ENCODE results near the gene JAM2.

Gene JAM2

GRCh38 chr21:25640943-25641292 lies 1.9 kb downstream of the JAM2 start:
- TF ChIP-seq CTCF (IDR thresholded peaks at IDR 0.05; ENCODE audit: control insufficient read depth, insufficient read depth, low read depth, low read length, missing control alignments), result no peak
- no peak for DNase-seq (ENCODE audit: low read depth)
- no peak overlapping the region for H3K4me3 ChIP-seq (ENCODE audit: control insufficient read depth, low read depth, low read length)

- no peak for TF ChIP-seq CTCF (IDR thresholded peaks at IDR 0.05; ENCODE audit: control insufficient read depth, insufficient read depth, low read depth, low read length, missing control alignments)
- no peak overlapping the region for H3K4me3 ChIP-seq (ENCODE audit: control insufficient read depth, low read depth, low read length)
Measured at GRCh38 chr21:25643486-25643885, 4.4 kb downstream of the JAM2 start.

GRCh38 chr21:25646474-25646873 lies 7.4 kb downstream of the JAM2 start:
- no peak for TF ChIP-seq CTCF (IDR thresholded peaks at IDR 0.05; ENCODE audit: control insufficient read depth, insufficient read depth, low read depth, low read length, missing control alignments)
- DNase-seq (ENCODE audit: low read depth), result no peak
- no peak overlapping the region for H3K4me3 ChIP-seq (ENCODE audit: control insufficient read depth, low read depth, low read length)

More at GRCh38 chr21:25643486-25643885, 4.4 kb downstream of the JAM2 start:
- DNase-seq (ENCODE audit: low read depth), result no peak

GRCh38 chr21:25647647-25648046 lies 8.6 kb downstream of the JAM2 start:
- no peak overlapping the region for H3K4me3 ChIP-seq (ENCODE audit: control insufficient read depth, low read depth, low read length)
- DNase-seq (ENCODE audit: low read depth), result no peak

GRCh38 chr21:25649146-25649545 lies 10.1 kb downstream of the JAM2 start:
- TF ChIP-seq CTCF (IDR thresholded peaks at IDR 0.05; ENCODE audit: control insufficient read depth, insufficient read depth, low read depth, low read length, missing control alignments), result no peak
- DNase-seq (ENCODE audit: low read depth), result no peak
- H3K4me3 ChIP-seq (ENCODE audit: control insufficient read depth, low read depth, low read length), result no peak overlapping the region

More at GRCh38 chr21:25647647-25648046, 8.6 kb downstream of the JAM2 start:
- no peak for TF ChIP-seq CTCF (IDR thresholded peaks at IDR 0.05; ENCODE audit: control insufficient read depth, insufficient read depth, low read depth, low read length, missing control alignments)

- no peak overlapping the region for H3K4me3 ChIP-seq (ENCODE audit: control insufficient read depth, low read depth, low read length)
- DNase-seq (ENCODE audit: low read depth), result no peak
- TF ChIP-seq CTCF (IDR thresholded peaks at IDR 0.05; ENCODE audit: control insufficient read depth, insufficient read depth, low read depth, low read length, missing control alignments), result no peak
Measured at GRCh38 chr21:25656412-25656811, 17.4 kb downstream of the JAM2 start.

GRCh38 chr21:25657140-25657539 lies 18.1 kb downstream of the JAM2 start:
- H3K4me3 ChIP-seq (ENCODE audit: control insufficient read depth, low read depth, low read length), result no peak overlapping the region
- TF ChIP-seq CTCF (IDR thresholded peaks at IDR 0.05; ENCODE audit: control insufficient read depth, insufficient read depth, low read depth, low read length, missing control alignments), result no peak
- no peak for DNase-seq (ENCODE audit: low read depth)
